GM19238 (cell line): ENCODE results near the gene CDK14.

Source experiments
- DNase-seq: peaks from one replicate; pipeline ENCODE4 v3.0.0; 2011; ENCODE audit warnings: low spot score; ENCODE audit not compliant: insufficient read length

CDK14 gene

GRCh38 chr7:90994601-90995000 is 398.5 kb downstream of the CDK14 start:
- no peak for DNase-seq

- DNase-seq, result no peak
These were observed 399.9 kb downstream of the CDK14 start for GRCh38 chr7:90995996-90996395.

- DNase-seq, result no peak
These were observed 404.2 kb downstream of the CDK14 start for GRCh38 chr7:90999989-91000979.

- no peak for DNase-seq
These were observed 408.9 kb downstream of the CDK14 start for GRCh38 chr7:91005024-91005423.

GRCh38 chr7:91005841-91006240 is 409.7 kb downstream of the CDK14 start:
- no peak for DNase-seq

- no peak for DNase-seq
These were observed 411.2 kb downstream of the CDK14 start for GRCh38 chr7:91007371-91007770.

- DNase-seq, result no peak
These were observed 417.0 kb downstream of the CDK14 start for GRCh38 chr7:91013078-91013477.

GRCh38 chr7:91019686-91020385 is 423.7 kb downstream of the CDK14 start:
- no peak for DNase-seq

GRCh38 chr7:91020636-91021385 is 424.7 kb downstream of the CDK14 start:
- DNase-seq, result no peak

GRCh38 chr7:91021956-91022355 is 425.8 kb downstream of the CDK14 start:
- no peak for DNase-seq

- DNase-seq, result no peak
These were observed 429.8 kb downstream of the CDK14 start for GRCh38 chr7:91025906-91026390.

- DNase-seq, result no peak
These were observed 433.6 kb downstream of the CDK14 start for GRCh38 chr7:91029688-91030087.

GRCh38 chr7:91030680-91031380 is 434.7 kb downstream of the CDK14 start:
- no peak for DNase-seq

- DNase-seq, result no peak
These were observed 435.6 kb downstream of the CDK14 start for GRCh38 chr7:91031757-91032156.

GRCh38 chr7:91033574-91033973 is 437.5 kb downstream of the CDK14 start:
- DNase-seq, result no peak

GRCh38 chr7:91034459-91035368 is 438.6 kb downstream of the CDK14 start:
- DNase-seq, result peak; percentile 18

GRCh38 chr7:91039033-91039432 is 442.9 kb downstream of the CDK14 start:
- peak; percentile 10 for DNase-seq

GRCh38 chr7:91041141-91041540 is 445.0 kb downstream of the CDK14 start:
- DNase-seq, result no peak

GRCh38 chr7:91041901-91042484 is 445.9 kb downstream of the CDK14 start:
- no peak for DNase-seq
